Effector CD4-positive, alpha-beta T cell (primary cell): ENCODE results near the gene SACM1L.
"Not testable (repeated sequence)": the region's sequence is repeated elsewhere in the genome, so short reads cannot be mapped to it uniquely, and the experiment has no call there.

Experiments
- DNase-seq: peaks from one replicate; pipeline ENCODE4 v3.0.0-alpha.2; 2020

SACM1L gene

DNA sequence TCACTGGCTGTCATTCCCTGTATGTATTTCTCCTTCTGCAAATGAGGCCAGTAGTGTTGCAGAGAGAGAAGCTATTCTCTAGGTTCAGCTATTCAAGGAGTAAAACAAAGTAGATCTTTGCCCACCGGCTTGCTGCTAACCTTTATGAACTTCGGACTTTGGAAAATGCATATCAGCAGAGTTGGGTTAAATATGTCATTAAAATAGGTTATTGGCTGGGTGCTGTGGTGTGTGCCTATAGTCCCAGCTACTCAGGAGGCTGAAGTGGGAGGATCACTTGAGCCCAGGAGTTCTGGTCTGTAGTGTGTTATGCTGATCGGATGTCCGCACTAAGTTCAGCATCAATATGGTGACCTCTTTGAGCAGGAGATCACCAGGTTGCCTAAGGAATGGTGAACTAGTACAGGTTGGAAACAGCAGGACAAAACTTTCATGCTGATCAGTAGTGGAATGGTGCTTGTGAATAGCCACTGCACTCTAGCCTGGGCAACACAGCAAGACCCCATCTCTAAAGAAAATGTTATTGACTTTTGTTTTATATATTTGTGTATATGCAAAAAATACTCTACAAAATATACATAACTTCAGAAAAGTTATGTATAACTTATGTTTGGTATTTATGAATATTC, 53.4 kb downstream of the SACM1L start:
- no peak for DNase-seq

- DNase-seq, result no peak
Observed at GRCh38 chr3:45746165-45746776, 57.1 kb downstream of the SACM1L start.

- no peak for DNase-seq
Observed at GRCh38 chr3:45746777-45747622, 57.8 kb downstream of the SACM1L start.

GRCh38 chr3:45748068-45748467, 58.9 kb downstream of the SACM1L start:
- no peak for DNase-seq

- not testable (repeated sequence) for DNase-seq
Observed at GRCh38 chr3:45749036-45749600, 59.9 kb downstream of the SACM1L start.

- DNase-seq, result no peak
Observed at GRCh38 chr3:45749880-45750279, 60.7 kb downstream of the SACM1L start.

DNA sequence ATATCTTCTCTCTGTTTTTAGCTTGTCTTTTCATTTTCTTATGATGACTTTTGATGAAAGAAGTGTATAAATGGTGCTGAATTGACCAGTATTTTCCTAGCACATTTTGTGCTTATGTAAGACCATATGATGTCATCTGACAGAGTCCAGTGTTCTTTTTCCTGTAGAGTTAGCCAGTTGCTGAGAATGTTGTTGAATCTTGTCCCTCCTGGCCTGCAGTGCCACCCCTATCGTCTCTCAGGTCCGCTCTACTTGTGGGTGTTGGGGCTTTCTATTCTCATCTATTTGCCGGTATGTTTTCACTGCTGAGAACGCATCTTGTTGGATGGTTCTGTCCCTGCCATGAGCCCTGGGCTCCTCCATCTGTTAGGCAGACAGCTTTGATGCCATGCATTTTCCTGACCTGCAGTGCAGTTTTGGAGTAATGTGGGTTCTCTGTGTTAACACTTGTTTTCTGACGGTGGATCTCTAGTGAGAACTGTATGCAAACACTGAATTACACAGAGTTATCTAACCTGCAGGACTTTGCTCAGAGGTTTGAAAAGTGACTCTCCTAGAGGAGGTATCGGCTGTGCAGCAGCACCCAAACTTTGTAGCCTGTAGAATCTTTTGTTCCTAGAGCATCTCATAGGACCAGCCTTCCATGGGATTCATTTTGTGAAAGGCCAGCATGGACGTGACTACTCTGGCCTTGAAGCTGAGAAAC, 62.5 kb downstream of the SACM1L start:
- DNase-seq, result no peak

- DNase-seq, result no peak
Observed at GRCh38 chr3:45753095-45753494, 63.9 kb downstream of the SACM1L start.

GRCh38 chr3:45754461-45754860, 65.3 kb downstream of the SACM1L start:
- no peak for DNase-seq

DNA sequence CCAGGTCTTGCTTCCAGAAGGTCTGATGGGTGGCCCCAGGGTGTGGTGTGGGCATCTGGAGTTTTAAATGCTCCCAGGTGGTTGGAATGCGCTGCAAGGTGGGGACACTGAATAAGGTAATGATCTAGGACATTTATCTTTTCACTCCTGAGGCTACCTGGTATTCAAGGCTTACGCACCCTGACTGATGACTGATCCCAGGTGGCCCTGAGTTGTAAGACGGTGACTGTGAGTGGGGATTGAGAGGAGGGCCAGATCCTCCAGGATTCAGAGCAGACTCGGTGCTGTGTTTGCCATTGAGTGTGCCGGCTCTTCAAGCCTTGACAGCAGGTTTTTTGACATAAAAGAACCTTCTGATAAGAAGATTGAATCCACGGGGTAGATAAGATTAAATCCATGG, 66.9 kb downstream of the SACM1L start:
- DNase-seq, result no peak

DNA sequence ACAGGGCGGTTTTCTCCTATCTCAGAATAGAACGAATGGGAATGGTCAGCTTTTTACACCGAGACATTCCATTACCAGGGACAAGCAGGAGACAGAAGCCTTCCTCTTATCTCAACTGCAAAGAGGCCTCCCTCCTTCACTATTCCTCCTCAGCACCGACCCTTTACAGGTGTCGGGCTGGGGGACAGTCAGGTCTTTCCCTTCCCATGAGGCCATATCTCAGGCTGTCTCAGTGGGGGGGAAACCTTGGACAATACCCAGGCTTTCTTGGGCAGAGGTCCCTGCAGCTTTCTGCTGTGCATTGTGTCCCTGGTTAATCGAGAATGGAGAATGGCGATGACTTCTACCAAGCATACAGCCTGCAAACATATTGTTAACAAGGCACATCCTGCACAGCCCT, 67.9 kb downstream of the SACM1L start:
- DNase-seq, result not testable (repeated sequence)

GRCh38 chr3:45758871-45759270, 69.7 kb downstream of the SACM1L start:
- no peak for DNase-seq

DNA sequence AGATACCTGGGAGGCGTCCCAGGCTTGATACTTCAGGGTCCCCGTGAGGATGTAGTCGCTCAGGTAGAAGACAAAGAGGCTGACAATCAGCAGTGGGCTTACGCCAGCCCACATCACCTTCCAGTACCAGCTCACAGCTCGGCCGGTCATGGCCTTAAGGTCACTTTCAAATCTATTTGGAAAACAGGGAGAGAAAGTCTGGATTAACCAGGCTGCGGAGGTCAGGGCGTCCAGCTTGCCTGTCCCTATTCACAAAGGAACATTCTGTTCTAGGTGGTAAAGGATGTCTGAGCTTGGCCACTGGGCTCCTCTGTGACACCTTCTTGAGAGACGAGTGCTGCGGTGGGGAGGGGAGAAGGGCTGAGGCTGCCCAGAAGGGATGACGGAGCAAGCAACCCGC, 70.7 kb downstream of the SACM1L start:
- DNase-seq, result no peak

DNA sequence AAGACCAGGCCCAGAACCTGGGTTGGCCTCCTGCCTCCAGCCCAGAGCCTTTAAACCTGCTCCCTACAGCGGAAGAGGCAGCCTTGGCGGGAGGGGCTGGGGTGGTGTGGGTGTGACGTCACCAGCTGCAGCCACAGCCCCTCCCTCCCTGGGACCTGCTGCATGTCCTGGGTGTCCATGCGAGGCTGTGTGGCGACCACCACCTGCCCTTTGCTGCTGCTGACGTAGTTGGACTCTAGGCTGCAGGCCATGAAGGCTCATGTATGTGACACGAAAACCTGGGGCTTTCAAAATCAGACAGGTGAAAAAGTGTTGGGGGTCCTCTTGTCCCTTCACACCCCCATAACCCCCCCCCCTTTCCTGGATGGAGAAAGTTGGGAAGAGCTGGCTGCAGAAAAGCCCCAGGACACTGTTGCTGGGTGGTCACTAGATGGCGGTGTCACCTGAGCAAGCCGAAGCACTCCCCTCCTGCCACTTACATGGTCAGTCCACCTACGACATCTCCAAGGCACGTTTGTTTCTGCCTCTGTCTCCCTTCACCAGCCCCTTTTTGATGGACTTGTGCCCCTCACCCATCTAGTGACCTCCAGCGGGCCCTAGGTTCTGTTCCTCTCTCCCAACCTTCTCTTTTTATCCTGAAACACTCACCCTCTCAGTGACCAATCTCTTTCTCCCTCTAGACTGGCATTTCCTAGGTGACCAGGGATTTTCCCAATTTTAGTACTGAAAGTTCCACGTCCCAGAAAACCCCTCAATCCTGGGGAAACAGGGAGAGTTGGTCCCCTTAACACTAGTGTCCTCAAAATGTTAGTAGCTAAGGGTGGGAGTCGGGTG, 71.9 kb downstream of the SACM1L start:
- DNase-seq, result peak; percentile 28

GRCh38 chr3:45761831-45762230, 72.6 kb downstream of the SACM1L start:
- DNase-seq, result no peak

- no peak for DNase-seq
Observed at GRCh38 chr3:45762647-45763302, 73.6 kb downstream of the SACM1L start.

DNA sequence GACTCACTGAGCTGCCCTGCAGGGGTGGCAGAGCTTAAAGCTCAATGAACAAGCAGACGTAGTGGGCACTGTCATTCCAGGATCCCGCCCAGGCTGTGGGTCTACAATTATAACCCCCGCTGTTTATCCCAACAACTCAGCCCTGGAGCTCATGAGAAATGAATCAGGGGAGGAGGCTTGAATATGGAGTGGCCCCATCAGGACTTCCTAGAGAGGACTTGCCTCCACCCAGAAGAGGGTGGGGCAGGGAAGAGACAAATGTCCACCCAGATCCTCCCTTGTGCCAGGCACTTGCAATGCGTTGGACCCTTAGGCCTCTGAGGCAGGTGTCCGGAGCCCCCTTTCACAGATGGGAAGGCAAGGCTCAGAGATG, 74.1 kb downstream of the SACM1L start:
- DNase-seq, result no peak

GRCh38 chr3:45765266-45765851, 76.2 kb downstream of the SACM1L start:
- DNase-seq, result no peak

DNA sequence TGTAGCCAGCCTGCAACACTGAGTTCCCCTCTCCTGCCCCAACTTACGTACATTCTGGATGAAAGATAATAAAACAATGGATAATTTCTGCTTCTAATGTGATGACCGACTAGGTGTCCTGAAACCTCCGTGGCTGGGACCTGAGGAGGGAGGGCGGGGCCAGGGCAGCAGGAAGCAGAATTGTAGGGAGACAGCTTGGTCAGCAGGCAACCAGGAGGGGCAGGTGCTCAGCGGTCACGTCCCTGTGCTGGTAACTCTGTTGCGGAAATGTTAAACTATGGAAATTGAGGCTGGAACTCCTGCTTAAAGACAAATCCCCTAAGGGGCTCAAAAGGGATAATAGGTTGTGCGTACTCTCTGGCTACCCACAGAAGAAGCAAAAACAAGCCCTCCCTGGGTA, 76.8 kb downstream of the SACM1L start:
- no peak for DNase-seq

- no peak for DNase-seq
Observed at GRCh38 chr3:45771166-45771775, 82.1 kb downstream of the SACM1L start.

DNA sequence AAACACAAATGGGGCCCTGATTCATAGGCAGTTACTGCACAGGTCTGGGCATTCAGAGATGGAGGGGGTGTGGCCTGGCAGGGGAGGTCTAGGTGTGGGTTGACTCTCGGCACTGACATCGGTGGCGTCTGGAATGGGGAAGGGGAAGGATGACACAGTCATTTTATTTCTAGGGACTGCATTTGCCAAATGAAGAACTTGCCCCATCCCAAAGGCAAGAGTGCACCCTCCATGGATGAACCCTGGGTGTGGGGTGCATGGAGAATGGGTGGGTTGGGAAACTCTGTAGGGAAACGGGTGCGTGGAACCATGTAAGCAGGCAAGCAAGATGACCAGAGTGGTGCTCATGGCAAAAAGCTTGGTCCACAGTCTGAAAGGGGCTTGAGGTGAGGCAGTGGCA, 82.6 kb downstream of the SACM1L start:
- no peak for DNase-seq
